Sigmoid colon (tissue), 4 donors: ENCODE measurements around the gene ATP2B2.

ENCODE experiments used
- EP300 ChIP-seq, 4 donors: sonication (generic); formaldehyde crosslinking; IDR thresholded peaks; one replicate each; pipeline ENCODE4 v1.6.1; 2017; ENCODE audit warnings: antibody characterized with exemption in 4 of 4
- POLR2A ChIP-seq, 2 donors: fragments of 450-650 bp; IDR thresholded peaks; one replicate each; pipeline ENCODE4 v1.6.1; 2016; ENCODE audit warnings: antibody characterized with exemption in 2 of 2, mild to moderate bottlenecking in 2 of 2, moderate library complexity in 2 of 2
- POLR2AphosphoS5 ChIP-seq, 4 donors: sonication (generic); formaldehyde crosslinking; IDR thresholded peaks; one replicate each; pipeline ENCODE4 v1.6.1; 2017; ENCODE audit warnings: antibody characterized with exemption in 4 of 4
- TF ChIP-seq, protein P1 (sequence below), 4 experiments: fragments of 450-650 bp in 3 of 4; fragments of 200-600 bp in 1 of 4; IDR thresholded peaks; one replicate each; pipeline ENCODE4 v1.5.1; 2016 to 2019; ENCODE audit warnings: antibody characterized with exemption in 4 of 4, mild to moderate bottlenecking in 3 of 4, moderate library complexity in 2 of 4

DNA sequence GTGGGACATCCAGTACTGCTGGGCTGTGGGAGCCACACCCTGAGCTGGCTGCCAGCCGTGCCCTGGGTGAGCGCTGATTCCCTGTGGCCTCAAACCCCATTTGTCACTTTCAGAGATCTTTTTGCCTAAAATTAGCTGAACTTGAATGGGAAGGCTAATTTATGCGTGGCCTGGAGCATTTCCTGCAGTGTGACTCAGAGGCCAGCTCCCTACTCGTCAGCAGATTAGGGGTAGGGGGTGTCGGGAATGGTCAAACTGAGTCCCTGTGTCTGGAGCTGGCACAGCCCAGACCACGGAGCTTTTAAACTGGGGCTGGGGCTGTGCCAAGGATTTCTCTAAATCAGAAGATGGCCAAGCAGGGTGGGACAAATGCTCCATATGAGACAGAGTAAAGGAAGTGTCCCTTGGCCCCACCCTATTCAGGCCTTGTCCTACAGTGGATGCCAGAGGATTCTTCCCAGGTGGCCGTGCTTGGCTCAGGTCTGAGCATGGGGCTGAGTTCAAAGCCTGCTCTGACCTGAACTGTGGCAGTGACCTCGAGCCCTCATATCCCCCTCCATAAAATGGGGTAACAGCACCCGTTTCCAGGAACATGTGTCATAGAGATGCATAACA, 59.7 kb downstream of the ATP2B2 start:
- TF ChIP-seq, protein P1, sequence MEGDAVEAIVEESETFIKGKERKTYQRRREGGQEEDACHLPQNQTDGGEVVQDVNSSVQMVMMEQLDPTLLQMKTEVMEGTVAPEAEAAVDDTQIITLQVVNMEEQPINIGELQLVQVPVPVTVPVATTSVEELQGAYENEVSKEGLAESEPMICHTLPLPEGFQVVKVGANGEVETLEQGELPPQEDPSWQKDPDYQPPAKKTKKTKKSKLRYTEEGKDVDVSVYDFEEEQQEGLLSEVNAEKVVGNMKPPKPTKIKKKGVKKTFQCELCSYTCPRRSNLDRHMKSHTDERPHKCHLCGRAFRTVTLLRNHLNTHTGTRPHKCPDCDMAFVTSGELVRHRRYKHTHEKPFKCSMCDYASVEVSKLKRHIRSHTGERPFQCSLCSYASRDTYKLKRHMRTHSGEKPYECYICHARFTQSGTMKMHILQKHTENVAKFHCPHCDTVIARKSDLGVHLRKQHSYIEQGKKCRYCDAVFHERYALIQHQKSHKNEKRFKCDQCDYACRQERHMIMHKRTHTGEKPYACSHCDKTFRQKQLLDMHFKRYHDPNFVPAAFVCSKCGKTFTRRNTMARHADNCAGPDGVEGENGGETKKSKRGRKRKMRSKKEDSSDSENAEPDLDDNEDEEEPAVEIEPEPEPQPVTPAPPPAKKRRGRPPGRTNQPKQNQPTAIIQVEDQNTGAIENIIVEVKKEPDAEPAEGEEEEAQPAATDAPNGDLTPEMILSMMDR (IDR thresholded peaks at IDR 0.05) = no peak
- TF ChIP-seq POLR2A (IDR thresholded peaks at IDR 0.05) (no peak), EP300 (IDR thresholded peaks at IDR 0.05) (no peak), POLR2AphosphoS5 (IDR thresholded peaks at IDR 0.05) (no peak)
